SK-N-SH (cell line): Measurements from ENCODE around the gene MYCBPAP.

ENCODE experiments used
- EP300 ChIP-seq, 2 experiments: IDR thresholded peaks; 2 replicates each; pipeline versions ENCODE4 v1.4.0 to v1.6.1; 2012; ENCODE audit warnings: borderline replicate concordance in 1 of 2, low read depth in 1 of 2, low read length in 1 of 2
- EZH2phosphoT487 ChIP-seq: fragments of 200-600 bp; sonication (generic); IDR thresholded peaks from 2 replicates; pipeline ENCODE4 v1.6.1; 2017; ENCODE audit warnings: low read depth, mixed run types, mild to moderate bottlenecking, antibody characterized with exemption, moderate library complexity, borderline replicate concordance
- JUND ChIP-seq: IDR thresholded peaks from 2 replicates; pipeline ENCODE4 v1.4.0; 2012
- MEF2A ChIP-seq: IDR thresholded peaks from 2 replicates; pipeline ENCODE4 v1.4.0; 2012; ENCODE audit warnings: low read depth, borderline replicate concordance
- POLR2AphosphoS5 ChIP-seq: IDR thresholded peaks from 2 replicates; pipeline ENCODE4 v1.6.1; 2012; ENCODE audit warnings: low read depth, low read length
- RCOR1 ChIP-seq: fragments of 150-350 bp; IDR thresholded peaks from 2 replicates; pipeline ENCODE4 v1.6.1; 2017; ENCODE audit warnings: antibody characterized with exemption, low read length
- RFX5 ChIP-seq: IDR thresholded peaks from 2 replicates; pipeline ENCODE4 v1.6.1; 2012; ENCODE audit warnings: mild to moderate bottlenecking, improper control_type of control experiment, low read length
- RXRA ChIP-seq: IDR thresholded peaks from 2 replicates; pipeline ENCODE4 v1.4.0; 2012; ENCODE audit warnings: low read depth, mild to moderate bottlenecking, borderline replicate concordance
- SIN3A ChIP-seq: IDR thresholded peaks from 2 replicates; pipeline ENCODE4 v1.6.1; 2012; ENCODE audit warnings: low read depth, mild to moderate bottlenecking, low read length, moderate library complexity, borderline replicate concordance
- TAF1 ChIP-seq: IDR thresholded peaks from 2 replicates; pipeline ENCODE4 v1.6.1; 2012; ENCODE audit warnings: low read depth, mild to moderate bottlenecking, low read length, moderate library complexity, borderline replicate concordance
- TEAD4 ChIP-seq: IDR thresholded peaks from 2 replicates; pipeline ENCODE4 v1.4.0; 2012; ENCODE audit warnings: mild to moderate bottlenecking, borderline replicate concordance; ENCODE audit not compliant: insufficient read depth
- TF ChIP-seq, protein P1 (sequence below): fragments of 200-600 bp; sonication (generic); IDR thresholded peaks from 2 replicates; pipeline ENCODE4 v1.6.1; 2017; ENCODE audit warnings: antibody characterized with exemption, mild to moderate bottlenecking, moderate library complexity
- TF ChIP-seq, protein P2 (sequence below): IDR thresholded peaks from 2 replicates; pipeline ENCODE4 v1.4.0; 2012; ENCODE audit warnings: low read depth, borderline replicate concordance
- TF ChIP-seq, protein P3 (sequence below): IDR thresholded peaks from 2 replicates; pipeline ENCODE4 v1.4.0; 2012; ENCODE audit warnings: low read depth

DNA sequence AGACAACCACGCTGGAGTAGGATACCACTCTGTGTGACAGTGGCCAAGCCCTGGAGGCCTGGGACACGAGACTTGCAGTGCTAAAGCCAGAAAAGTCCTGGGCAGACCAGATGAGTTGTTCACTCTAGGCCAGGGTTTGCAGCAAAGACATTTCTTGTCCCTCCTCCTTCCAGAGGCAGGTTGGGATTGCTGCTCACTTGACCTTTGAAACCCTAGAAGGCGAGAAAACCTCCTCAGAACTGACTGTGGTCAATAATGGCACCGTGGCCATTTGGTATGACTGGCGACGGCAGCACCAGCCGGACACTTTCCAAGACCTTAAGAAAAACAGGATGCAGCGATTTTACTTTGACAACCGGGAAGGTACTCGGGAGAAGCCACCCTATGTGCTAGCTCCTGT, 14.5 kb downstream of the MYCBPAP start:
- TF ChIP-seq EP300 (IDR thresholded peaks at IDR 0.05; ENCODE audit: borderline replicate concordance in 1 of 2, low read depth in 1 of 2, low read length in 1 of 2) (no peak), MEF2A (no peak), SIN3A (no peak), RXRA (no peak), RFX5 (no peak), POLR2AphosphoS5 (no peak), TEAD4 (no peak), TAF1 (no peak), EZH2phosphoT487 (no peak), RCOR1 (no peak), JUND (no peak)
- TF ChIP-seq, protein P1, sequence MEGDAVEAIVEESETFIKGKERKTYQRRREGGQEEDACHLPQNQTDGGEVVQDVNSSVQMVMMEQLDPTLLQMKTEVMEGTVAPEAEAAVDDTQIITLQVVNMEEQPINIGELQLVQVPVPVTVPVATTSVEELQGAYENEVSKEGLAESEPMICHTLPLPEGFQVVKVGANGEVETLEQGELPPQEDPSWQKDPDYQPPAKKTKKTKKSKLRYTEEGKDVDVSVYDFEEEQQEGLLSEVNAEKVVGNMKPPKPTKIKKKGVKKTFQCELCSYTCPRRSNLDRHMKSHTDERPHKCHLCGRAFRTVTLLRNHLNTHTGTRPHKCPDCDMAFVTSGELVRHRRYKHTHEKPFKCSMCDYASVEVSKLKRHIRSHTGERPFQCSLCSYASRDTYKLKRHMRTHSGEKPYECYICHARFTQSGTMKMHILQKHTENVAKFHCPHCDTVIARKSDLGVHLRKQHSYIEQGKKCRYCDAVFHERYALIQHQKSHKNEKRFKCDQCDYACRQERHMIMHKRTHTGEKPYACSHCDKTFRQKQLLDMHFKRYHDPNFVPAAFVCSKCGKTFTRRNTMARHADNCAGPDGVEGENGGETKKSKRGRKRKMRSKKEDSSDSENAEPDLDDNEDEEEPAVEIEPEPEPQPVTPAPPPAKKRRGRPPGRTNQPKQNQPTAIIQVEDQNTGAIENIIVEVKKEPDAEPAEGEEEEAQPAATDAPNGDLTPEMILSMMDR: no peak
- TF ChIP-seq, protein P2, sequence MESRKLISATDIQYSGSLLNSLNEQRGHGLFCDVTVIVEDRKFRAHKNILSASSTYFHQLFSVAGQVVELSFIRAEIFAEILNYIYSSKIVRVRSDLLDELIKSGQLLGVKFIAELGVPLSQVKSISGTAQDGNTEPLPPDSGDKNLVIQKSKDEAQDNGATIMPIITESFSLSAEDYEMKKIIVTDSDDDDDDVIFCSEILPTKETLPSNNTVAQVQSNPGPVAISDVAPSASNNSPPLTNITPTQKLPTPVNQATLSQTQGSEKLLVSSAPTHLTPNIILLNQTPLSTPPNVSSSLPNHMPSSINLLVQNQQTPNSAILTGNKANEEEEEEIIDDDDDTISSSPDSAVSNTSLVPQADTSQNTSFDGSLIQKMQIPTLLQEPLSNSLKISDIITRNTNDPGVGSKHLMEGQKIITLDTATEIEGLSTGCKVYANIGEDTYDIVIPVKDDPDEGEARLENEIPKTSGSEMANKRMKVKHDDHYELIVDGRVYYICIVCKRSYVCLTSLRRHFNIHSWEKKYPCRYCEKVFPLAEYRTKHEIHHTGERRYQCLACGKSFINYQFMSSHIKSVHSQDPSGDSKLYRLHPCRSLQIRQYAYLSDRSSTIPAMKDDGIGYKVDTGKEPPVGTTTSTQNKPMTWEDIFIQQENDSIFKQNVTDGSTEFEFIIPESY: no peak
- TF ChIP-seq, protein P3, sequence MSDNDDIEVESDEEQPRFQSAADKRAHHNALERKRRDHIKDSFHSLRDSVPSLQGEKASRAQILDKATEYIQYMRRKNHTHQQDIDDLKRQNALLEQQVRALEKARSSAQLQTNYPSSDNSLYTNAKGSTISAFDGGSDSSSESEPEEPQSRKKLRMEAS: no peak
